GM21526 (cell line): ENCODE measurements around the gene GALC.

ENCODE experiments used
- ATAC-seq: cut with Tn5 transposase; IDR thresholded peaks from one replicate; pipeline ENCODE4 v1.9.1; 2021; ENCODE audit warnings: moderate library complexity; ENCODE audit not compliant: unreplicated experiment, low FRiP score

GALC gene

GRCh38 chr14:87894920-87895319 lies 98.1 kb downstream of the GALC start:
- no peak for ATAC-seq

GRCh38 chr14:87892763-87893162 lies 100.2 kb downstream of the GALC start:
- no peak for ATAC-seq

- peak; percentile 75 for ATAC-seq
These were observed 104.6 kb downstream of the GALC start for GRCh38 chr14:87888136-87888999.

- ATAC-seq = no peak
These were observed 109.2 kb downstream of the GALC start for GRCh38 chr14:87883750-87884149.
